Measurements from ENCODE around the gene RAX.

Gene RAX

GRCh38 chr18:59272891-59273758 is at the start of gene RAX:
Gene RAX (minus strand): TSS chr18:59273454. CDS start chr18:59273206, 248 bp downstream.
- DNase-seq, result no peak

GRCh38 chr18:59318460-59319050 is 45.3 kb upstream of the RAX start, which contains the start of gene CPLX4:
Gene CPLX4 (minus strand): TSS chr18:59318649. CDS start chr18:59318462, 187 bp downstream.
- no peak for DNase-seq

GRCh38 chr18:59311631-59312030 is 38.4 kb upstream of the RAX start:
- no peak for DNase-seq

- no peak for DNase-seq
Measured at GRCh38 chr18:59308938-59309260, 35.6 kb upstream of the RAX start.

GRCh38 chr18:59308248-59308937 is 35.1 kb upstream of the RAX start:
- DNase-seq, result peak; percentile 35

GRCh38 chr18:59306640-59307039 is 33.4 kb upstream of the RAX start:
- no peak for DNase-seq

GRCh38 chr18:59305295-59305694 is 32.0 kb upstream of the RAX start:
- no peak for DNase-seq

GRCh38 chr18:59303656-59304195 is 30.5 kb upstream of the RAX start:
- no peak for DNase-seq

- no peak for DNase-seq
Measured at GRCh38 chr18:59303006-59303405, 29.8 kb upstream of the RAX start.

GRCh38 chr18:59301929-59302328 is 28.7 kb upstream of the RAX start:
- no peak for DNase-seq

GRCh38 chr18:59300676-59301285 is 27.5 kb upstream of the RAX start:
- DNase-seq, result no peak

- DNase-seq, result no peak
Measured at GRCh38 chr18:59298871-59299270, 25.6 kb upstream of the RAX start.

- DNase-seq, result no peak
Measured at GRCh38 chr18:59293317-59293716, 20.1 kb upstream of the RAX start.

GRCh38 chr18:59286341-59286740 is 13.1 kb upstream of the RAX start:
- DNase-seq, result no peak

GRCh38 chr18:59282341-59282740 is 9.1 kb upstream of the RAX start:
- DNase-seq, result no peak

- DNase-seq, result no peak
Measured at GRCh38 chr18:59279722-59280121, 6.5 kb upstream of the RAX start.

- no peak for DNase-seq
Measured at GRCh38 chr18:59279193-59279592, 5.9 kb upstream of the RAX start.

GRCh38 chr18:59278793-59279192 is 5.5 kb upstream of the RAX start:
- DNase-seq, result no peak

- no peak for DNase-seq
Measured at GRCh38 chr18:59276047-59276446, 2.8 kb upstream of the RAX start.

GRCh38 chr18:59275406-59275949 is 2.2 kb upstream of the RAX start:
- no peak for DNase-seq

- no peak for DNase-seq
Measured at GRCh38 chr18:59274533-59274928, 1.3 kb upstream of the RAX start.

- no peak for DNase-seq
Measured at GRCh38 chr18:59273759-59274532, 692 bp upstream of the RAX start.

Data from KG1 (cell line).